CD4-positive, alpha-beta T cell (primary cell): ENCODE results near the gene NELL2. TPM values are rescaled to one million over a fixed set of nuclear protein-coding genes. Genes with fewer than 3 reads are reported as not detected.

Experiments used
- ATAC-seq: fragments of 200-7000 bp; cut with Tn5 transposase; one replicate; pipeline ENCODE4 v1.10.0; 2022; ENCODE audit warnings: mild to moderate bottlenecking; ENCODE audit not compliant: poor library complexity
- CTCF ChIA-PET: fragments of 350-600 bp; sonication (Branson Sonifier 250); formaldehyde crosslinking; loops from one replicate; lab custom pipeline; 2021; ENCODE audit warnings: antibody characterized with exemption, inconsistent platforms; lab: Charles Lee
- POLR2A ChIA-PET: fragments of 350-600 bp; sonication (Branson Sonifier 250); formaldehyde crosslinking; loops from one replicate; lab custom pipeline; 2021; ENCODE audit warnings: antibody characterized with exemption, inconsistent platforms; lab: Charles Lee
- DNase-seq, 14 experiments: peaks; one replicate each; pipeline ENCODE4 v3.0.0-alpha.2; 2013 to 2020; ENCODE audit warnings: mixed read lengths in 2 of 14
- H3K27ac ChIP-seq, 2 donors: one replicate each; pipeline versions ENCODE4 v1.5.1 to v1.7.0; 2013; ENCODE audit warnings: low read length in 2 of 2, low read depth in 1 of 2, mild to moderate bottlenecking in 1 of 2
- H3K27me3 ChIP-seq, 2 experiments: 1 replicate in 1 of 2; 2 replicates in 1 of 2; pipeline versions ENCODE4 v1.6.1 to v1.7.0; 2013; ENCODE audit warnings: low read length in 2 of 2, control low read depth in 1 of 2, mild to moderate bottlenecking in 1 of 2, moderate library complexity in 1 of 2; ENCODE audit not compliant: insufficient read depth in 2 of 2, control insufficient read depth in 1 of 2
- H3K36me3 ChIP-seq: one replicate; pipeline ENCODE4 v1.6.1; 2013; ENCODE audit warnings: low read length, control low read depth; ENCODE audit not compliant: insufficient read depth
- H3K4me1 ChIP-seq: one replicate; pipeline ENCODE4 v1.6.1; 2013; ENCODE audit warnings: low read length, control low read depth; ENCODE audit not compliant: insufficient read depth
- H3K4me3 ChIP-seq: one replicate; pipeline ENCODE4 v1.5.1; 2013; ENCODE audit warnings: mild to moderate bottlenecking, low read length, moderate library complexity
- H3K9me3 ChIP-seq, 2 experiments: 1 replicate in 1 of 2; 2 replicates in 1 of 2; pipeline versions ENCODE4 v1.6.1 to v1.7.0; 2013; ENCODE audit warnings: low read length in 2 of 2, mild to moderate bottlenecking in 2 of 2, control low read depth in 1 of 2, moderate library complexity in 1 of 2; ENCODE audit not compliant: control insufficient read depth in 1 of 2, insufficient read depth in 1 of 2
- H3K27ac Mint-ChIP-seq: one replicate; pipeline ENCODE4 v1.8.0; 2020; ENCODE audit warnings: mixed read lengths
- H3K27me3 Mint-ChIP-seq: one replicate; pipeline ENCODE4 v1.8.0; 2021; ENCODE audit warnings: mixed read lengths
- H3K36me3 Mint-ChIP-seq: one replicate; pipeline ENCODE4 v1.8.0; 2021; ENCODE audit warnings: low read depth, mixed read lengths
- H3K4me1 Mint-ChIP-seq: one replicate; pipeline ENCODE4 v1.8.0; 2021; ENCODE audit warnings: low read depth, mixed read lengths
- H3K4me3 Mint-ChIP-seq: one replicate; pipeline ENCODE4 v1.8.0; 2020; ENCODE audit warnings: mild to moderate bottlenecking, mixed read lengths
- H3K9me3 Mint-ChIP-seq: one replicate; pipeline ENCODE4 v1.8.0; 2020; ENCODE audit warnings: mixed read lengths
- CTCF ChIP-seq: fragments of 200-600 bp; IDR thresholded peaks from one replicate; pipeline ENCODE4 v1.8.0; 2022; ENCODE audit warnings: antibody characterized with exemption, mild to moderate bottlenecking
- intact Hi-C, 2 experiments: fragments of 100-400 bp; cut with DNase I in 1 of 2; cut with micrococcal nuclease in 1 of 2; formaldehyde crosslinking; loops; one replicate each; pipeline versions ENCODE4 v1.15.1 to v1.9.0; 2023 to 2025; cut with DNase I, micrococcal nuclease
- total RNA-seq, 174 experiments: library from RNA in 2 of 174; stranded (reverse) in 2 of 174; gene quantifications; one replicate each; pipeline ENCODE4 v1.2.3 and lab custom pipeline; 2021 to 2026

The NELL2 gene
- total RNA-seq, 2 experiments from 2014 or later, result 142 to 147 TPM

GRCh38 chr12:44616402-44616801 lies 259.7 kb downstream of the NELL2 start:
- TF ChIP-seq CTCF, result no peak
- H3K4me3 Mint-ChIP-seq, result no peak overlapping the region
- no peaks in the 10 kb centered on the region for H3K36me3 ChIP-seq
- H3K27ac Mint-ChIP-seq, result no peak overlapping the region
- peaks cover 3% of the 10 kb centered on the region for H3K36me3 Mint-ChIP-seq
- H3K27me3 ChIP-seq, result no peaks in the 10 kb centered on the region
- intact Hi-C loops, result no loop called here
- no peaks in the 10 kb centered on the region for H3K27me3 Mint-ChIP-seq
- no peaks in the 10 kb centered on the region for H3K9me3 Mint-ChIP-seq
- ChIA-PET POLR2A (no interaction called here), CTCF (no interaction called here)
- H3K4me3 ChIP-seq, result no peak overlapping the region
- H3K4me1 Mint-ChIP-seq, result no peaks in the 10 kb centered on the region
- no peaks in the 10 kb centered on the region for H3K4me1 ChIP-seq
- no peak overlapping the region for H3K27ac ChIP-seq
- no peak for ATAC-seq
- no peaks in the 10 kb centered on the region for H3K9me3 ChIP-seq
- no peak for DNase-seq

- Histone ChIP-seq H3K27me3 (no peaks in the 10 kb centered on the region), H3K4me1 (no peaks in the 10 kb centered on the region), H3K36me3 (peaks cover 2% of the 10 kb centered on the region), H3K4me3 (no peak overlapping the region), H3K9me3 (no peaks in the 10 kb centered on the region), H3K27ac (no peak overlapping the region)
- DNase-seq (no peak), ATAC-seq (no peak)
- H3K27me3 Mint-ChIP-seq, result no peaks in the 10 kb centered on the region
- ChIA-PET CTCF (no interaction called here), POLR2A (no interaction called here)
- no peaks in the 10 kb centered on the region for H3K9me3 Mint-ChIP-seq
- no peaks in the 10 kb centered on the region for H3K4me1 Mint-ChIP-seq
- no peak for TF ChIP-seq CTCF
- intact Hi-C loops, result no loop called here
- no peak overlapping the region for H3K27ac Mint-ChIP-seq
- H3K36me3 Mint-ChIP-seq, result peaks cover 44% of the 10 kb centered on the region
- H3K4me3 Mint-ChIP-seq, result no peak overlapping the region
Measured at GRCh38 chr12:44611538-44611937, 264.6 kb downstream of the NELL2 start.

GRCh38 chr12:44603701-44604100 lies 272.4 kb downstream of the NELL2 start:
- H3K4me3 ChIP-seq, result no peak overlapping the region
- no peaks in the 10 kb centered on the region for H3K9me3 ChIP-seq
- POLR2A ChIA-PET, result no interaction called here
- Mint-ChIP-seq H3K27ac (no peak overlapping the region), H3K9me3 (no peaks in the 10 kb centered on the region), H3K27me3 (no peaks in the 10 kb centered on the region), H3K4me3 (no peak overlapping the region), H3K4me1 (no peaks in the 10 kb centered on the region), H3K36me3 (peaks cover 60% of the 10 kb centered on the region)
- intact Hi-C loops, result no loop called here
- CTCF ChIA-PET, result no interaction called here
- no peaks in the 10 kb centered on the region for H3K36me3 ChIP-seq
- H3K27me3 ChIP-seq, result no peaks in the 10 kb centered on the region
- no peaks in the 10 kb centered on the region for H3K4me1 ChIP-seq
- no peak overlapping the region for H3K27ac ChIP-seq
- no peak for ATAC-seq
- DNase-seq, result no peak
- TF ChIP-seq CTCF, result no peak
